HG02840 (cell line): Measurements from ENCODE around the gene EFEMP1.

Source experiments
- ATAC-seq: cut with Tn5 transposase; IDR thresholded peaks from one replicate; pipeline ENCODE4 v1.9.1; 2021; ENCODE audit warnings: mild to moderate bottlenecking, moderate library complexity, moderate number of reproducible peaks; ENCODE audit not compliant: unreplicated experiment, low FRiP score

The EFEMP1 gene

GRCh38 chr2:55874338-55874737, 49.2 kb downstream of the EFEMP1 start:
- no peak for ATAC-seq

- ATAC-seq = no peak
Measured at GRCh38 chr2:55871637-55872036, 51.9 kb downstream of the EFEMP1 start.

- no peak for ATAC-seq
Measured at GRCh38 chr2:55869637-55870325, 53.8 kb downstream of the EFEMP1 start.

- ATAC-seq = no peak
Measured at GRCh38 chr2:55865096-55865835, 58.3 kb downstream of the EFEMP1 start.

- ATAC-seq = no peak
Measured at GRCh38 chr2:55864351-55865084, 59.1 kb downstream of the EFEMP1 start.

- no peak for ATAC-seq
Measured at GRCh38 chr2:55862673-55863390, 60.8 kb downstream of the EFEMP1 start.

GRCh38 chr2:55862246-55862645, 61.3 kb downstream of the EFEMP1 start:
- no peak for ATAC-seq

GRCh38 chr2:55861733-55862132, 61.8 kb downstream of the EFEMP1 start:
- ATAC-seq = no peak

GRCh38 chr2:55860832-55861231, 62.8 kb downstream of the EFEMP1 start:
- no peak for ATAC-seq

- no peak for ATAC-seq
Measured at GRCh38 chr2:55859875-55860274, 63.7 kb downstream of the EFEMP1 start.

- no peak for ATAC-seq
Measured at GRCh38 chr2:55857766-55858165, 65.8 kb downstream of the EFEMP1 start.

GRCh38 chr2:55856936-55857335, 66.6 kb downstream of the EFEMP1 start:
- ATAC-seq = no peak

- ATAC-seq = no peak
Measured at GRCh38 chr2:55848096-55848495, 75.5 kb downstream of the EFEMP1 start.

GRCh38 chr2:55846426-55846825, 77.2 kb downstream of the EFEMP1 start:
- no peak for ATAC-seq

GRCh38 chr2:55844986-55845385, 78.6 kb downstream of the EFEMP1 start:
- no peak for ATAC-seq

GRCh38 chr2:55843994-55844345, 79.6 kb downstream of the EFEMP1 start:
- no peak for ATAC-seq

GRCh38 chr2:55843096-55843993, 80.2 kb downstream of the EFEMP1 start:
- ATAC-seq = no peak

- ATAC-seq = no peak
Measured at GRCh38 chr2:55842046-55842445, 81.5 kb downstream of the EFEMP1 start.

GRCh38 chr2:55840460-55840859, 83.1 kb downstream of the EFEMP1 start:
- ATAC-seq = no peak
